GM12878 (cell line): ENCODE results near the gene MGMT. TPM values are rescaled to one million over a fixed set of nuclear protein-coding genes. Genes with fewer than 3 reads are reported as not detected.

Source experiments
- ATAC-seq: fragments of 200-7000 bp; cut with Tn5 transposase; 3 replicates; pipeline ENCODE4 v1.9.1; 2020; ENCODE audit warnings: mild to moderate bottlenecking, moderate library complexity
- BruUV-seq: library from RNA; stranded (reverse); fragments of 400-500 nt; replicated peaks from 2 replicates; lab custom pipeline; 2021; lab: Mats Ljungman, UMichigan
- CTCF ChIA-PET: fragments of 300-600 bp; sonication (Branson Sonifier 250); formaldehyde crosslinking; extraction: SDS; loops from one replicate; lab custom pipeline; 2021; ENCODE audit warnings: inconsistent platforms; lab: Yijun Ruan, JAX
- POLR2A ChIA-PET: fragments of 350-600 bp; formaldehyde crosslinking; extraction: SDS; loops from one replicate; lab custom pipeline; 2021; ENCODE audit warnings: inconsistent platforms; lab: Charles Lee
- RAD21 ChIA-PET: fragments of 300-600 bp; sonication (Branson Sonifier 250); formaldehyde crosslinking; loops from one replicate; lab custom pipeline; 2023; ENCODE audit warnings: antibody characterized with exemption; ENCODE audit not compliant: unreplicated experiment; lab: Charles Lee
- SMC1A ChIA-PET: fragments of 300-600 bp; sonication (Branson Sonifier 250); formaldehyde crosslinking; loops from one replicate; lab custom pipeline; 2023; ENCODE audit not compliant: unreplicated experiment, uncharacterized antibody; lab: Charles Lee
- DNase-seq: peaks from one replicate; pipeline ENCODE4 v3.0.0-alpha.2; 2011; ENCODE audit warnings: low read depth, low spot score
- FAIRE-seq: peaks from 3 replicates; lab custom pipeline; 2011; peaks lifted over from hg19 to GRCh38; lab: Jason Lieb, UNC
- H2AFZ ChIP-seq: 2 replicates; pipeline ENCODE4 v1.6.0; 2011; ENCODE audit warnings: low read depth, low read length, control low read depth; ENCODE audit not compliant: control insufficient read depth
- H3K27ac ChIP-seq: 2 replicates; pipeline ENCODE4 v1.5.1; 2011; ENCODE audit warnings: control low read depth; ENCODE audit not compliant: control insufficient read depth, insufficient read depth
- H3K27me3 ChIP-seq, 2 experiments: replicated peaks in 1 of 2; 2 replicates each; pipeline versions ENCODE4 v1.6.0 to v1.6.1; 2011; ENCODE audit warnings: low read length in 1 of 2; ENCODE audit not compliant: control insufficient read depth in 2 of 2, insufficient read depth in 2 of 2
- H3K36me3 ChIP-seq, 2 experiments: 2 replicates each; pipeline ENCODE4 v1.5.1; 2011; ENCODE audit warnings: low read length in 1 of 2; ENCODE audit not compliant: control insufficient read depth in 2 of 2, insufficient read depth in 2 of 2
- H3K4me1 ChIP-seq: 2 replicates; pipeline ENCODE4 v1.6.1; 2011; ENCODE audit warnings: mild to moderate bottlenecking, low read length, moderate library complexity, mixed read lengths; ENCODE audit not compliant: control insufficient read depth, insufficient read depth
- H3K4me2 ChIP-seq: 2 replicates; pipeline ENCODE4 v1.6.0; 2011; ENCODE audit warnings: control low read depth; ENCODE audit not compliant: control insufficient read depth, insufficient read depth
- H3K4me3 ChIP-seq: fragments of 200-600 bp; sonication (generic); 2 replicates; pipeline ENCODE4 v1.5.1; 2016
- H3K79me2 ChIP-seq: 2 replicates; pipeline ENCODE4 v1.6.0; 2011; ENCODE audit warnings: low read length; ENCODE audit not compliant: control insufficient read depth, insufficient read depth
- H3K9ac ChIP-seq: 2 replicates; pipeline ENCODE4 v1.8.0; 2011; ENCODE audit warnings: low read length, control low read depth, mixed read lengths; ENCODE audit not compliant: control insufficient read depth, insufficient read depth
- H3K9me3 ChIP-seq: replicated peaks from 3 replicates; pipeline ENCODE4 v1.5.1; 2011; ENCODE audit warnings: mild to moderate bottlenecking, low read length; ENCODE audit not compliant: control insufficient read depth, insufficient read depth
- H4K20me1 ChIP-seq: 2 replicates; pipeline ENCODE4 v1.6.0; 2011; ENCODE audit not compliant: control insufficient read depth, insufficient read depth
- ASH2L ChIP-seq: fragments of 300-600, 200-600 bp; sonication (generic); IDR thresholded peaks from 2 replicates; pipeline ENCODE4 v1.6.1; 2017; ENCODE audit warnings: low read depth, mild to moderate bottlenecking, borderline replicate concordance
- DPF2 ChIP-seq: fragments of 450-650 bp; IDR thresholded peaks from 2 replicates; pipeline ENCODE4 v1.6.1; 2017; ENCODE audit warnings: mild to moderate bottlenecking
- GABPA ChIP-seq: IDR thresholded peaks from 2 replicates; pipeline ENCODE4 v1.6.1; 2014; ENCODE audit warnings: antibody characterized with exemption, low read depth, mild to moderate bottlenecking, inconsistent platforms
- IKZF2 ChIP-seq, 2 experiments: fragments of 450-650 bp; IDR thresholded peaks; 2 replicates each; pipeline ENCODE4 v1.6.1; 2017; ENCODE audit warnings: mild to moderate bottlenecking in 2 of 2, moderate library complexity in 2 of 2
- RBBP5 ChIP-seq: fragments of 200-600 bp; sonication (generic); conservative IDR thresholded peaks from 2 replicates; pipeline ENCODE4 v1.6.1; 2016
- ZNF384 ChIP-seq: IDR thresholded peaks from 2 replicates; pipeline ENCODE4 v1.6.1; 2012; ENCODE audit warnings: low read depth, mild to moderate bottlenecking, low read length, improper control_type of control experiment, borderline replicate concordance
- whole genome bisulfite sequencing: methylation state at CpG from one replicate; pipeline ENCODE4 v1.1.6; 2016; ENCODE audit warnings: low lambda C conversion rate; ENCODE audit not compliant: insufficient replicate concordance, insufficient coverage; ENCODE audit errors: missing lambda C conversion rate; 5-methylcytosine and 5-hydroxymethylcytosine counted together
- in situ Hi-C: fragments of 300-500 bp; cut with MboI; formaldehyde crosslinking; loops from 9 replicates; pipeline ENCODE4 v1.14.3; 2018; ENCODE audit warnings: mixed read lengths
- intact Hi-C: fragments of 100-400 bp; cut with micrococcal nuclease; formaldehyde crosslinking; loops from one replicate; pipeline ENCODE4 v1.14.2; 2022; ENCODE audit not compliant: unreplicated experiment
- polyA plus RNA-seq, 11 experiments: library from polyadenylated mRNA; depleted of rRNA in 4 of 11; unstranded in 6 of 11; stranded (reverse) in 5 of 11; fragments of >200 nt; fragmentation: Nextera tagmentation in 4 of 11; fragmentation: Illumina TruSeq in 1 of 11; extraction: Ambion mirVana in 4 of 11; extraction: Trizol in 1 of 11; gene quantifications; 1 replicate in 1 of 11; 2 replicates in 10 of 11; pipeline versions ENCODE4 v1.2.1 to v1.2.3, GENCODE V29; 2011 to 2016; ENCODE audit warnings: inconsistent platforms in 2 of 11, missing spikeins in 2 of 11, low read depth in 1 of 11
- total RNA-seq, 4 experiments: library from RNA; depleted of rRNA in 3 of 4; stranded (reverse); fragments of >200 nt in 3 of 4; fragmentation: Illumina TruSeq in 1 of 4; extraction: Trizol in 1 of 4; gene quantifications; 2 replicates each; pipeline versions ENCODE4 v1.2.1 to v1.2.3, GENCODE V29; 2013 to 2021
- TF ChIP-seq, protein P1 (sequence below): fragments of 450-650 bp; IDR thresholded peaks from 2 replicates; pipeline ENCODE4 v1.6.1; 2014; ENCODE audit warnings: mild to moderate bottlenecking
- TF ChIP-seq, protein P2 (sequence below): fragments of 450-650 bp; IDR thresholded peaks from 2 replicates; pipeline ENCODE4 v1.6.1; 2017; ENCODE audit warnings: mild to moderate bottlenecking, low read depth, inconsistent platforms; ENCODE audit not compliant: poor library complexity, severe bottlenecking
- TF ChIP-seq, protein P3 (sequence below): fragments of 450-650 bp; conservative IDR thresholded peaks from 2 replicates; pipeline ENCODE4 v1.6.1; 2017; ENCODE audit warnings: mild to moderate bottlenecking, moderate library complexity

Gene MGMT
- total and polyA plus RNA-seq, 10 of the 15 experiments (the other 5 are each of a cell fraction or from before 2014, with no cell fraction given): 0.16 to 24.2 (median 13.3) TPM

DNA sequence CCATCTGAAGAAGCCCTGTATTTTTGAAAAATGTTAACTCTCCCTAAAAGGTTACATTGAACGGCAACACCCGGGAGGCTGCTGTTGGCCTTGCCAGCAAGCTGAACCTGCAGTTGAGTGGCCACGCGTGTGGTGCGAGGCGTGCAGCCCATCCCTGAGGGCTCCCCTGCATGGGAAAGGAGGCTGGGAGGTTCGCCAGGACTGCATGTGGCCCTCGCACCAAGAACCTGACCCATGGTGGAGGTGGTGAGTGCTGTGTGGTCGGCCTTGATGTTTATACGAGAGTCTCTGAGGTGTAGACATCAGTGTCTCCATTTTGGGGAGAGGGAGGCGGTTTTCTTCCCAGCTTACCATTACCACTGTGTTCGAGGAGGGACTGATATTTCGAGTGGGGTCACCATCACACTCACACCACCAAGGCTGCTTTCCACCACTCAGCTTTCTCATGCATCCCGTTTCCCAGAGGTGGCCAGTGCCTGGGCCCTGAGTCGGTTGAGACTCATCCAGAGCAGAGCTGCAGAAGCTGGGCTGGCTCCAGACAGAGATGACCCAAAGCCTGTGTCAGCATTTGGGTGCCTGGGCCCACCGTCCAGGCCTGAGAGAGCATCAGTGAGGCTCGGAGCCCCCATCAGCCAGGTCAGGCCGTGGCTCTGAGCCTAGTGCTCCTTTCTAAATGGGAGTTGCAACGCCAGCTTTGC is 274.4 kb downstream of the MGMT start:
- H3K27me3 ChIP-seq: no peaks in the 10 kb centered on the region
- CTCF ChIA-PET: no interaction called here
- BruUV-seq: no TSS peak
- H3K4me2 ChIP-seq: no peak overlapping the region
- no peak overlapping the region for H3K9ac ChIP-seq
- no peak for DNase-seq
- WGBS: 87% methylated on average over 18 of the region's 19 CpGs
- H3K79me2 ChIP-seq: no peaks in the 10 kb centered on the region
- H3K36me3 ChIP-seq: no peaks in the 10 kb centered on the region
- RAD21 ChIA-PET: no interaction called here
- intact Hi-C loops: no loop called here
- no peak for TF ChIP-seq GABPA
- no peak for TF ChIP-seq DPF2
- TF ChIP-seq ZNF384: no peak
- no peak for TF ChIP-seq ASH2L
- TF ChIP-seq, protein P1, sequence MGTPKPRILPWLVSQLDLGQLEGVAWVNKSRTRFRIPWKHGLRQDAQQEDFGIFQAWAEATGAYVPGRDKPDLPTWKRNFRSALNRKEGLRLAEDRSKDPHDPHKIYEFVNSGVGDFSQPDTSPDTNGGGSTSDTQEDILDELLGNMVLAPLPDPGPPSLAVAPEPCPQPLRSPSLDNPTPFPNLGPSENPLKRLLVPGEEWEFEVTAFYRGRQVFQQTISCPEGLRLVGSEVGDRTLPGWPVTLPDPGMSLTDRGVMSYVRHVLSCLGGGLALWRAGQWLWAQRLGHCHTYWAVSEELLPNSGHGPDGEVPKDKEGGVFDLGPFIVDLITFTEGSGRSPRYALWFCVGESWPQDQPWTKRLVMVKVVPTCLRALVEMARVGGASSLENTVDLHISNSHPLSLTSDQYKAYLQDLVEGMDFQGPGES: no peak
- TF ChIP-seq, protein P2, sequence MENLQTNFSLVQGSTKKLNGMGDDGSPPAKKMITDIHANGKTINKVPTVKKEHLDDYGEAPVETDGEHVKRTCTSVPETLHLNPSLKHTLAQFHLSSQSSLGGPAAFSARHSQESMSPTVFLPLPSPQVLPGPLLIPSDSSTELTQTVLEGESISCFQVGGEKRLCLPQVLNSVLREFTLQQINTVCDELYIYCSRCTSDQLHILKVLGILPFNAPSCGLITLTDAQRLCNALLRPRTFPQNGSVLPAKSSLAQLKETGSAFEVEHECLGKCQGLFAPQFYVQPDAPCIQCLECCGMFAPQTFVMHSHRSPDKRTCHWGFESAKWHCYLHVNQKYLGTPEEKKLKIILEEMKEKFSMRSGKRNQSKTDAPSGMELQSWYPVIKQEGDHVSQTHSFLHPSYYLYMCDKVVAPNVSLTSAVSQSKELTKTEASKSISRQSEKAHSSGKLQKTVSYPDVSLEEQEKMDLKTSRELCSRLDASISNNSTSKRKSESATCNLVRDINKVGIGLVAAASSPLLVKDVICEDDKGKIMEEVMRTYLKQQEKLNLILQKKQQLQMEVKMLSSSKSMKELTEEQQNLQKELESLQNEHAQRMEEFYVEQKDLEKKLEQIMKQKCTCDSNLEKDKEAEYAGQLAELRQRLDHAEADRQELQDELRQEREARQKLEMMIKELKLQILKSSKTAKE: no peak
- TF ChIP-seq IKZF2 (IDR thresholded peaks at IDR 0.05): no peak
- TF ChIP-seq RBBP5: no peak
- TF ChIP-seq, protein P3, sequence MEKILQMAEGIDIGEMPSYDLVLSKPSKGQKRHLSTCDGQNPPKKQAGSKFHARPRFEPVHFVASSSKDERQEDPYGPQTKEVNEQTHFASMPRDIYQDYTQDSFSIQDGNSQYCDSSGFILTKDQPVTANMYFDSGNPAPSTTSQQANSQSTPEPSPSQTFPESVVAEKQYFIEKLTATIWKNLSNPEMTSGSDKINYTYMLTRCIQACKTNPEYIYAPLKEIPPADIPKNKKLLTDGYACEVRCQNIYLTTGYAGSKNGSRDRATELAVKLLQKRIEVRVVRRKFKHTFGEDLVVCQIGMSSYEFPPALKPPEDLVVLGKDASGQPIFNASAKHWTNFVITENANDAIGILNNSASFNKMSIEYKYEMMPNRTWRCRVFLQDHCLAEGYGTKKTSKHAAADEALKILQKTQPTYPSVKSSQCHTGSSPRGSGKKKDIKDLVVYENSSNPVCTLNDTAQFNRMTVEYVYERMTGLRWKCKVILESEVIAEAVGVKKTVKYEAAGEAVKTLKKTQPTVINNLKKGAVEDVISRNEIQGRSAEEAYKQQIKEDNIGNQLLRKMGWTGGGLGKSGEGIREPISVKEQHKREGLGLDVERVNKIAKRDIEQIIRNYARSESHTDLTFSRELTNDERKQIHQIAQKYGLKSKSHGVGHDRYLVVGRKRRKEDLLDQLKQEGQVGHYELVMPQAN: no peak
- in situ Hi-C loops: no loop called here
- H2AFZ ChIP-seq: no peak overlapping the region
- FAIRE-seq: no peak
- no peak overlapping the region for H3K4me3 ChIP-seq
- H3K27ac ChIP-seq: no peak overlapping the region
- H4K20me1 ChIP-seq: no peaks in the 10 kb centered on the region
- no peaks in the 10 kb centered on the region for H3K4me1 ChIP-seq
- ATAC-seq: no peak
- SMC1A ChIA-PET: no interaction called here
- POLR2A ChIA-PET: no interaction called here
- H3K9me3 ChIP-seq: no peaks in the 10 kb centered on the region; the same call in 2 of the 3 replicates
